GM19099 (cell line): ENCODE measurements around the gene PRPSAP1.

ENCODE experiments used
- POLR2A ChIP-seq: IDR thresholded peaks from 3 replicates; pipeline ENCODE4 v1.6.1; 2011; ENCODE audit warnings: low read depth; ENCODE audit not compliant: insufficient read length; ENCODE audit errors: extremely low read depth

Gene PRPSAP1

DNA sequence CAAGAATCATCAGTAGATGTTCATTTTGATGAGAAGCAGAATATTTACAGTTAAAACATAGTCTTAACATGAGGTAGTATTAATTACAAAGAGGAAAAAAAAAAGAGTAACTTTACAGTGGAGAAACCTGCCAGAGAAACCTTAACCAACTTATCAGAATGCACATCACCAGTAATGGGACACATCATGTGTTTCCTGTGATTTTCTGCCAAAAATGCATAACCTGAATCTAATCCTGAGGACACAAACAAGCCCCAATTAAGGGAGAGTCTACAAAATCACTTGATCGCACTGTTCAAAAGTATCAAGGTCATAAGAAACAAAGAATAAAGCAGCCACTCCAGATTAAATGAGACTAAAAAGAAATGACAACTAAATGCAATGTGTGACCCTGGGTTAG lies 27.4 kb downstream of the PRPSAP1 start:
- TF ChIP-seq POLR2A, result no peak

DNA sequence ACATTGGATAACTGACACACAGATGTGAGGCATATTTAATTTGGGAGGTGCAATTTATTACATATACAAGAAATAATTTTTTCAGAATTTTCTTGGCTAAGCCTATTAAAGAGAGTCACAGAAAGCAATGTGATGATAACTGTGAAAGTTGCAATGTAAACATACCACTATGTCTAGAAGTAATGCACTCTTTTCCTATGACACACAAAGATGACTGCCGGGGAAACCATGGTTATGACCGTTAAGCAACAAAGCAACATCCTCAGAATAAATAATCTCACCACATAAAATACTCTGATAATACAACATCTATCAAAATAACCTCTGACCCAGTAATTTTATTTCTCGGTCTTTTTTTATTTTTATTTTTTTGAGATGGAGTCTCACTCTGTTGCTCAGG lies 35.1 kb downstream of the PRPSAP1 start:
- TF ChIP-seq POLR2A, result no peak

DNA sequence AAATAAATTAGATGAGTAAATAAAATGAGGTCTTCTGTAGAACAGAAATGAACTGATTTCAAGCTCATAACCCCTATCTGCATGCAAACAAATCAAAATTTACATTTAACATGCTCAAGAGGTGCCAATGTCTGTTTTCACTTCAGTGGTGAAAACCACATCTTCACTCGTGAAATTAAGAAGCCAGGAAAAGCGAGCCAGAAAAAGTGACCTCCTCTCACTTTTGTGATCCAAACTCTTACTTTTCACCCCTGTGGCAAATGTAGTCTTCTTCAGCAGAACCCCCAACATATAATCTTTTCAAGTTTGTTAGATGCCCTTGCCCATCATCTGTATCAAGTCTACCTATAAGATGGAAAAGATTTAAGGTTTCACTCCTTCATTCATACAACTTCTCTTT lies 36.2 kb downstream of the PRPSAP1 start:
- TF ChIP-seq POLR2A, result no peak

DNA sequence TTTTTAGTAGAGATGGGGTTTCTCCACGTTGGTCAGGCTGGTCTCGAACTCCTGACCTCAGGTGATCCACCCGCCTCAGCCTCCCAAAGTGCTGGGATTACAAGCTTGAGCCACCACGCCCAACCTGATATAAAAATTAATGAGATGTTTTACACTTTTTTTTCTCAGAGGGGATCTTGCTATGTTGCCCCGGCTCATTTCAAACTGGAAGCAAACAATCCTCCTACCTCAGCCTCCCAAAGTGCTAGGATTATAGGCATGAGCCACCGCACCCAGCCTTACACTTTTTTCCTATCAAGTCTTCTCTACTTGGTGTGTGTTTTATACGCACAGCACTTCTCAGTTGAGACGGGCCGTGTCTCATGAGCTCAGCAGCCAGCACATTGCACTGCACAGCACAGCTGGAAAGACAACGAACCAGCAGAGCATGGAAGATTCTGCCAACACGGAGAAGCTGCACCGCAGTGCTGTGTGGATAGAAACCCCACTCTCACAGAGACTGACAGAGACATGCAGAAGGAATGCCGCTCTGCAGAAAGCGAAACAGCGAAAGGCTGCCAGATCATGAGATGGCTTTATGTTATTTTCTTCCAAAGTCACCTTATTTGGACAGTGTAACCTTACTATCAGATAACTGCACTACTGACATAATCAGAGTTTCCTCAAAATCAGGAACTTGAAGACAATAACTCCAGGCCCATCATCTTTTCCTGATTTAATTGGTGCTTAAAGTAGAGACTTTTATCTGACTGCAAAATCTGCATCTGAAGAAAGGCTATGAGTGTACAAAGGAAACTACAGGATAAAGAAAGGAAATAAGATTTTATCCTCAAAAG lies 39.1 kb downstream of the PRPSAP1 start:
- no peak for TF ChIP-seq POLR2A

DNA sequence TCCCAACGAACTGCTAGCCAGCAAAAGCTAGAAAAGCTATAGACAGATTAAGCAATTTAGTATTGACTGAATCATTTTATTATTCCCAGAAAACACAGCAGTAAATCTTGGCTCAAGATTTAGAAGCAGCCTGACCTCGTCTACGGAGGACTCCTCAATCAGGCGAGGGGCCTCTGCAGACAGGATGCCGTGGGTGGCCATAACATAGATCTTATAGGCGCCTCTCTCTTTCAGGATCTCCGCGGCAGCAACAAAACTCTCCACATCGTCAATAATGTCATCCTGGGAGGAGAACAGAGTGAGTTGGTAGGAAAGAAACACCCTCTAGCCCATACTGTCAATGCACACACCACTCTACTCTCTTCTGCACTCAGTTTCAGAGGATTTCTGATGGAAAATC lies 41.0 kb downstream of the PRPSAP1 start:
- TF ChIP-seq POLR2A, result no peak

DNA sequence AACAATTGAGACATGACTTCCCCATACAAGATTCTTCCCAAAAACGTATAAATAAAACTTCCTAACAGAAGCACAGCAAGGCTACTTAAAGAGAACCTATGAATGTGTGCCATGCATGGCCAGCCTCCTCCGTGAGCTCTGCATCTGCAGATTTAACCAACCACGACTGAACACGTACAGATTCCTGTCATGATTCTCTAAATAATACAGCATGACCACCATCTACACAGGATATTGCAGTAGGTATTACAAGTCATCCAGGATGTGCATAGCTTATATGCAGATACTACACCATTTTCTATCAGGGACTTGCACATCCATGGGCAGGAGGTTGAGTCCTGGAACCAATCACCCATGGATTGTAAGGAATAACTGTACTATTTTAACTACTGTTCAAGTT lies 44.3 kb downstream of the PRPSAP1 start:
- TF ChIP-seq POLR2A, result no peak

DNA sequence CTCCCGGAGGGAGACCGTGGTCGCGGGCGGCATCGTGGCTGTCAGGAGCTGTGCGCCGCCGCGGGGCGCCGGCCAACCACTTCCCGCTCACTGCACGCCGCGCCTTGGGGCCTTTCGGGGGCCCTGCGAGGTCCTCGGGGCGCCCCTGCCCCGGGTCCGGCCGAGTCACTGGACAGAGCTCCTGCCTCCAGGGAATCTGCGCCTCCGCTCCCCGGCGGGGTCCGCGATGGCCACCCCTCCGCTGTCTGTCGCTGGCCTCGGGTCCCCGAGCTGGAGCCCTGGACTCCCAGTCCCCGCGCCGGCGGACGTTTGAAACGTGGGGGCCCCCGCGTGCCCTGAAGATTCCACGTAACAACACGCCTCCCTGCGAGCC lies 45.8 kb downstream of the PRPSAP1 start, which contains the start of gene QRICH2:
QRICH2 (minus strand) TSS at position 311 of the 373 bp plus-strand sequence; CDS start at position 33, 278 bp downstream.
- no peak for TF ChIP-seq POLR2A

DNA sequence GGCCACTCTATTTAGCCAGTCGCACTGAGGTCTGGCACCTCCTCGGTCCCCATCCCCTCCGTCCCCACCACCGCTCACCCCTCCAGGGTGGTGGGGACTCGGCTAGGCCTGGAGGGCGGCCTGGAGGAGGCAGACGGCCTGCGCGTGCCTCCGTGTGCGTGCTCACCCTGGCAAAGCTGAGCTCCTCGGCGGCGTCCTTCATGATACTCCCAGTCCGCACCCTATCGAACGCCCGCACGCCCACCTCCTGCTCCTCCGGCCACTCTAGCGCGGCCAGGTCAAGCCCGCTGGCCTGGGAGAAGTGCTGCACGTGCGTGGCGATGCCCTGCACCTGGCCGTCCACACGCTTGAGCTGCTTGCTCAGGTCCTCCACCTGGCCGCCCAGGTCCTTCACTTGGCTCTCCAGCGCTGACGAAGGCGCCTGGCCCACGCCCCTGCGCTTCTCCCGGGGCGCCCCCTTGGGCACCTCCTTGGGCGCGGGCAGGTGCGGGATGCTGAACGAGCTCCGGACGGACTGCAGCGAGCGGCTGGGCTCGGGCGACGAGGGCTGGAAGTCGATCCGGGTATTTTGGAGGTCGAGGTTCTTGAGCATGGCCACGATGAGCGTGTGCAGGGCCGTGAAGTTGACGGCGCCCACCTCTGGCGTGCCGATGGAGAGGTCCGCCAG lies 46.3 kb downstream of the PRPSAP1 start:
- no peak for TF ChIP-seq POLR2A

DNA sequence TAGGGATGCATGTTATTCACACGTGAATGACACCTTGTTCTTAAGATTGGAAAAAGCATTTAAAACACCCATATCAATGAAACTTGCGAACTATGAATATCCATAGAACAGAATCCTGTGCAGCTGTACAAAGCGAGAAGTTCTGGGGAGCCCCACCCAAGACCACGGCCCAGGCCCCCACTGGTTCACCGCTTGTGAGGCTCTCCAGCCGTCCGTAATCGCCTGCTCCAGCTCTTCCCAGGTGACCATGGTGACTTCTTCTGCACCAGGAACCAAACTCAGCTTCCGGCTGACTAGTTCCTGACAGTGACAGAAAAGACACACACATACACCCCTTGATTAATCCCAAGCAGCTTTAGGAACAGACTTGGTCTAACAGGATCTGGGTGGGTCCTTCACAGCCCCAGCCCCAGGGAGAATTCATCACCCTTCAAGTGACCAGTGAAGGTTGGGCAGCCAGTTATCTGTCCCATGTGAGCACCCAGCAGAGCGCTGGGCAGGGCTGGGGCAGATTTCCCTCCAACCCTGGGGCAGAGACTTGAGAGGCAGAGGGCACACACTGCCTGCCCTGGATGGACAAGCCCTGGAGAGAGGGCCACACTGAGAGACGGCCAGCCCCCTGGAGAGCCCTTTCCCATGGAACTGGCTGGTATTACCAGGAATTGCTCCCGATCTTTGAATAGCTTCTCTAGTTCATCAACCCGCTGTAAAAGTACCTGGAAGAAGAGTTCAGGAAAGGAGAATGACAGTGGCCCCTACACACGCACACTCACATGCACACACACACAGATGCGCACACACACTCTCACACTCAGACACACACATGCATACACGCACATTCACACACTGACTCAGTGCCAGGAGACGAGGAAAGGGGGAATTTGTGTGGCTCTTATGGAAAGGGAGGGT lies 49.2 kb downstream of the PRPSAP1 start:
- no peak for TF ChIP-seq POLR2A

DNA sequence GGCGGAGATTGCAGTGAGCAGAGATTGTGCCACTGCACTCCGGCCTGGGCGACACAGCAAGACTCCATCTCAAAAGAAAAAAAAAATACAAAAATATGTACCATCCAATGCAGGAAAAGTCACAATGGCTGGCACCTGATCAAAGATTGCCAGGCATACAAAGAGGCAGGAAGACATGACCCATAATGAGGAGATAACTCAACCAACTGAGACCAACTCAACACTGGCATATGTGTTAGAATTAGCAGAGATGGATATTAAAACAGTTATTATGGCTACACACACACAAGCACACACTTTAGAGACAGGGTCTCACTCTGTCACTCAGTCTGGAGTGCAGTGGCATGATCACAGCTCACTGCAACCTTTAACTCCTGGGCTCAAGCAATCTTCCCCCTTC lies 56.3 kb downstream of the PRPSAP1 start:
- no peak for TF ChIP-seq POLR2A

DNA sequence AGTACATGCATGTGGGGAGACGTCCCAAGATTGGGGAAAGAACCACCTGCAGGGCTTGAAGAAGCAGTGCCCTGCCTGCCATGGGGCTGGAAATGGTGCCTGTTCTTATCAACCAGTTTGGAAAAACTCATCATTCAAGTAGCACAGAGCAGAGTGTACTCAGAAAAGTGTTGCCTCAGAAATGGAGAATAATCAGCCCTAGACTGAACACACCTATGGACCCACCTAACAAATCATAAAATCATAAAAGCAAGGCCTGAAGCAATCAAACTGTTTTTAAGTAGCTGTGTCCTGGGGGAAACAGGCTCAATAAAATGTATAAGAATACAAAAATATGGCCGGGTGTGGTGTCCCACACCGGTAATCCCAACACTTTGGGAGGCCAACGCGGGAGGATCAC lies 56.8 kb downstream of the PRPSAP1 start:
- TF ChIP-seq POLR2A, result no peak

DNA sequence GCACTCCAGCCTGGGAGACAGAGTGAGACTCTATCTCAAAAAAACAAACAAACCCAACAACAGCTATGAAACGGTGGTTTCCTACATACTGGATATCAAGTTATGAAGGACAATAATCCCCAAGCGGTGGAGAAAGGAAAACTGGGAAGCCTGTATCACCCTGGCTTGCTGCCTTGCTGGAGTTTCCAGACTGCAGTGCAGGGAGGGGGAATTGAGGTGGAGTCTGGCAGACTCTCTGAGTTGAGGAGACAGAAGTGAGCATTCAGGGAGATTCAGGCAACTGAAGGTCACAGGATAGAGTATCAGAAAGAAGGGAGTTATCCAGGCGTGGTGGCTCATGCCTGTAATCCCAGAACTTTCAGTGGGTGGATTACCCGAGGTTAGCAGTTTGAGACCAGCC lies 57.5 kb downstream of the PRPSAP1 start:
- no peak for TF ChIP-seq POLR2A

DNA sequence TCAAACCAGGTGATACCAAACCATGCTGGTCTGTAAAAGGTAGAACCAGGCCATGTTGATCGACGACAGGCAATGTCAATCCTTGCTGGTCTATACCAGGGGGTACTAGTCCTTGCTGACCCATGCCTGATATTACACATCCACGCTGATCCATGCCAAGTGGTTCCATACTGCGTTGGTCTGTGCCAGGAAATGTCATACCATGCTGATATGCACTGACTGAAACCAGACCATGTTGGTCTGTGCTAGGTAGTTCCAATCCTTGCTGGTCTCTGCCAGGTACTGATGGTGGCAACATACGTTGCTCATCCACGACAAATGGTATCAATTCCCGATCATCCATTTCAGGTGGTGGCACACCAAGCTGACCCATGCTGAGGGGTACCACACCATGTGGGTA lies 60.6 kb downstream of the PRPSAP1 start:
- no peak for TF ChIP-seq POLR2A

DNA sequence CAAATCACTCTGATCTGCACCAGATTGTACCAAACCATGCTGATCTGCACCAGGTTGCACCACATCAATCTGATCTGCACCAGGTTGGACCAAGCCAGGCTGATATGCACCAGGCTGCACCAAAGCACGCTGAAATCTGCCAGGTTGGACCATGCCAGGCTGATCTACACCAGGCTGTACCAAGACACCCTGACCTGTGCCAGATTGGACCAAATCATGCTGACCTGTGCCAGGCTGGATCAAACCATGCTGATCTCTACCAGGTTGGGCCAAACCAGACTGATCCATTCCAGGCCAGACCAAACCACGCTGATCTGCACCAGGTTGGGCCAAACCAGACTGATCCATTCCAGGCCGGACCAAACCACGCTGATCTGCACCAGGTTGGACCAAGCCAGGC lies 61.1 kb downstream of the PRPSAP1 start:
- TF ChIP-seq POLR2A, result no peak
